Lower leg skin (tissue), 4 donors: ENCODE data around the gene PARP11. TPM values are rescaled to one million over a fixed set of nuclear protein-coding genes. Genes with fewer than 3 reads are reported as not detected.

ENCODE experiments used
- DNase-seq, 2 donors: peaks; one replicate each; pipeline ENCODE4 v3.0.0-alpha.2; 2019; ENCODE audit warnings: low spot score in 2 of 2
- H3K4me3 ChIP-seq: fragments of 200-600 bp; sonication (generic); 2 replicates; pipeline ENCODE4 v1.5.1; 2017; ENCODE audit warnings: mild to moderate bottlenecking, low read depth; ENCODE audit not compliant: poor library complexity, severe bottlenecking
- CTCF ChIP-seq, 3 donors: fragments of 450-650 bp; IDR thresholded peaks; one replicate each; pipeline ENCODE4 v1.5.1; 2016; ENCODE audit warnings: antibody characterized with exemption in 3 of 3, mild to moderate bottlenecking in 3 of 3, moderate library complexity in 2 of 3
- POLR2A ChIP-seq, 2 donors: fragments of 450-650 bp; IDR thresholded peaks; one replicate each; pipeline ENCODE4 v1.6.1; 2016 to 2017; ENCODE audit warnings: antibody characterized with exemption in 2 of 2, mild to moderate bottlenecking in 1 of 2, moderate library complexity in 1 of 2
- WGBS, 2 donors: methylation state at CpG; one replicate each; pipeline ENCODE4 v1.1.5; 2018; 5-methylcytosine and 5-hydroxymethylcytosine counted together
- intact Hi-C: fragments of 100-400 bp; cut with DNase I; formaldehyde crosslinking; loops from one replicate; pipeline ENCODE4 v1.15.0; 2023; ENCODE audit warnings: low total_unique reads
- total RNA-seq, 4 donors: library from RNA; depleted of rRNA; stranded (reverse); fragments of >200 nt; gene quantifications; one replicate each; pipeline ENCODE4 v1.1.0, GENCODE V29; 2016

Gene PARP11
- total RNA-seq, 4 donors from 2014 or later, result 0.34 to 4.2 (median 2.0) TPM

- WGBS, 2 donors, result 91 to 93% methylated on average over 10 of the region's 10 CpGs
- intact Hi-C loops, result no loop called here
- TF ChIP-seq POLR2A (IDR thresholded peaks at IDR 0.05), result no peak
- no peak for TF ChIP-seq CTCF (IDR thresholded peaks at IDR 0.05)
- no peak for DNase-seq
- H3K4me3 ChIP-seq, result no peak overlapping the region
Measured at GRCh38 chr12:3792623-3793288, 80.4 kb downstream of the PARP11 start.

GRCh38 chr12:3791256-3791874, 81.8 kb downstream of the PARP11 start:
- no peak for TF ChIP-seq POLR2A (IDR thresholded peaks at IDR 0.05)
- TF ChIP-seq CTCF (IDR thresholded peaks at IDR 0.05), result no peak
- DNase-seq, result no peak
- 81 to 92% methylated on average over 5 of the region's 5 CpGs for WGBS, 2 donors
- H3K4me3 ChIP-seq, result no peak overlapping the region
- intact Hi-C loops, result no loop called here

- TF ChIP-seq POLR2A (IDR thresholded peaks at IDR 0.05) (no peak), CTCF (IDR thresholded peaks at IDR 0.05) (no peak)
- DNase-seq, result no peak
- H3K4me3 ChIP-seq, result no peak overlapping the region
- intact Hi-C loops, result no loop called here
- 85% methylated on average over 2 of the region's 2 CpGs for WGBS, 2 donors
Measured at GRCh38 chr12:3790642-3791041, 82.6 kb downstream of the PARP11 start.

- H3K4me3 ChIP-seq, result no peak overlapping the region
- no peak for TF ChIP-seq CTCF (IDR thresholded peaks at IDR 0.05)
- TF ChIP-seq POLR2A (IDR thresholded peaks at IDR 0.05), result no peak
- intact Hi-C loops, result no loop called here
- DNase-seq, result no peak
- 81 to 88% methylated on average over 1 of the region's 1 CpG for WGBS, 2 donors
Measured at GRCh38 chr12:3789838-3790237, 83.4 kb downstream of the PARP11 start.

GRCh38 chr12:3777206-3777809, 95.9 kb downstream of the PARP11 start:
- intact Hi-C loops, result loop anchor here (10.0 kb wide), 2 partner anchors 473 to 497 kb away; partner anchors contain the start of gene CCND2
- TF ChIP-seq CTCF (IDR thresholded peaks at IDR 0.05), result no peak
- TF ChIP-seq POLR2A (IDR thresholded peaks at IDR 0.05), result no peak
- WGBS, 2 donors, result 51 to 55% methylated on average over 3 of the region's 3 CpGs
- no peak for DNase-seq
- no peak overlapping the region for H3K4me3 ChIP-seq
